Measurements from ENCODE around the gene HOXB5. TPM values are rescaled to one million over a fixed set of nuclear protein-coding genes. Genes with fewer than 3 reads are reported as not detected.

HOXB5 gene
- total RNA-seq, 1 experiment from 2014 or later: 0.95 TPM

DNA sequence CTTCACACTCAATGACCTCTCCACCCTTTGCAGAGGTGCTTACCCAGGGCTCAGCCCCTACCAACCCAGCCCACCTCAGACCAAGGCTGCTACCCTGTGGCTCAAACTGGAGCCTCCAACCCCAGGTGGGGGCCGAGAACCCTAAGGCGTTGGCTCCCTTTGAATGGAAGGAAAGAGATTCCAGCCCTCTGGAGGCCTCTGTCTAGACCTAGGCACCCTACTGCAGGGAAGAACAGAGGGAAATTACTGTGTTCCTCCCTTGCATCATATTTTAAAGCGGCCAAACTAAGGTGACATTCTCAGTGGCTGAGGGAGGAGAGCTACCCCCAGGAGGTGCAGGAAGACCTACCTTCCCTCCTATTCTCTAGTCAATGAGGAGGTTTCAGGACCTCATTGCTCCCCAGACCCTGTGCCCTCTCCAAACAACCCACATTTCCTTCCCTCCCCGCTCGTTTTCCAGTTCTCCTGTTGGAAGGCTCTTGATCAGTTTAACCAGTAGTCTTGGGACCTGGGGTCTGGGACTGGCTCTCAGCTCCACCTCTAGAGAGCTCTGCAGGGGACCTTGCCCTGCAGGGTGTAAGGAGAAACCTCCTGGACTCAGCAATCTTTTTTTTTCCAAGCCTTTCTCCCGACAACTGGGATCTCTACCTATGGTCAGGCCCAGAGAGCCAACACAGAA, 27.0 kb upstream of the HOXB5 start:
- no peak overlapping the region for H3K9ac ChIP-seq (ENCODE audit: low read length)
- peaks cover 54% of the 10 kb centered on the region for H3K27me3 ChIP-seq (ENCODE audit: low read length)
- H3K4me2 ChIP-seq (ENCODE audit: low read length): no peak overlapping the region
- H4K20me1 ChIP-seq (ENCODE audit: low read length): no peaks in the 10 kb centered on the region
- H3K79me2 ChIP-seq (ENCODE audit: low read length): no peaks in the 10 kb centered on the region
- no peak overlapping the region for H2AFZ ChIP-seq (ENCODE audit: low read length)
- H3K9me3 ChIP-seq (ENCODE audit: low read length): no peaks in the 10 kb centered on the region
- BruUV-seq (replicated peaks): no TSS peak
- no peak for DNase-seq
- peaks cover 32% of the 10 kb centered on the region for H3K4me1 ChIP-seq (ENCODE audit: insufficient read depth, low read length)
- H3K9me2 ChIP-seq (replicated peaks; ENCODE audit: low read length): no peaks in the 10 kb centered on the region
- H3K4me3 ChIP-seq (ENCODE audit: low read length): no peak overlapping the region
- TF ChIP-seq, protein P1, sequence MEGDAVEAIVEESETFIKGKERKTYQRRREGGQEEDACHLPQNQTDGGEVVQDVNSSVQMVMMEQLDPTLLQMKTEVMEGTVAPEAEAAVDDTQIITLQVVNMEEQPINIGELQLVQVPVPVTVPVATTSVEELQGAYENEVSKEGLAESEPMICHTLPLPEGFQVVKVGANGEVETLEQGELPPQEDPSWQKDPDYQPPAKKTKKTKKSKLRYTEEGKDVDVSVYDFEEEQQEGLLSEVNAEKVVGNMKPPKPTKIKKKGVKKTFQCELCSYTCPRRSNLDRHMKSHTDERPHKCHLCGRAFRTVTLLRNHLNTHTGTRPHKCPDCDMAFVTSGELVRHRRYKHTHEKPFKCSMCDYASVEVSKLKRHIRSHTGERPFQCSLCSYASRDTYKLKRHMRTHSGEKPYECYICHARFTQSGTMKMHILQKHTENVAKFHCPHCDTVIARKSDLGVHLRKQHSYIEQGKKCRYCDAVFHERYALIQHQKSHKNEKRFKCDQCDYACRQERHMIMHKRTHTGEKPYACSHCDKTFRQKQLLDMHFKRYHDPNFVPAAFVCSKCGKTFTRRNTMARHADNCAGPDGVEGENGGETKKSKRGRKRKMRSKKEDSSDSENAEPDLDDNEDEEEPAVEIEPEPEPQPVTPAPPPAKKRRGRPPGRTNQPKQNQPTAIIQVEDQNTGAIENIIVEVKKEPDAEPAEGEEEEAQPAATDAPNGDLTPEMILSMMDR (conservative IDR thresholded peaks at IDR 0.05; ENCODE audit: low read depth, low read length): no peak
- TF ChIP-seq EZH2phosphoT487 (IDR thresholded peaks at IDR 0.05; ENCODE audit: borderline replicate concordance, low read length): no peak
- TF ChIP-seq EZH2 (IDR thresholded peaks at IDR 0.05; ENCODE audit: low read length, unreplicated experiment): no peak
- H3F3A ChIP-seq (ENCODE audit: low read length, unreplicated experiment): no peaks in the 10 kb centered on the region
- H3K27ac ChIP-seq (ENCODE audit: low read length): no peak overlapping the region
- CTCF ChIA-PET: interaction anchor here (0.5 kb wide), 1 partner anchor 108 kb away, joined by 6 read pairs; the partner anchor contains the start of gene HOXB13
- ATAC-seq: no peak
- intact Hi-C loops (cut with micrococcal nuclease): no loop called here
- H3K36me3 ChIP-seq (ENCODE audit: low read depth, low read length): no peaks in the 10 kb centered on the region
- POLR2A ChIA-PET (ENCODE audit: unreplicated experiment): no interaction called here

DNA sequence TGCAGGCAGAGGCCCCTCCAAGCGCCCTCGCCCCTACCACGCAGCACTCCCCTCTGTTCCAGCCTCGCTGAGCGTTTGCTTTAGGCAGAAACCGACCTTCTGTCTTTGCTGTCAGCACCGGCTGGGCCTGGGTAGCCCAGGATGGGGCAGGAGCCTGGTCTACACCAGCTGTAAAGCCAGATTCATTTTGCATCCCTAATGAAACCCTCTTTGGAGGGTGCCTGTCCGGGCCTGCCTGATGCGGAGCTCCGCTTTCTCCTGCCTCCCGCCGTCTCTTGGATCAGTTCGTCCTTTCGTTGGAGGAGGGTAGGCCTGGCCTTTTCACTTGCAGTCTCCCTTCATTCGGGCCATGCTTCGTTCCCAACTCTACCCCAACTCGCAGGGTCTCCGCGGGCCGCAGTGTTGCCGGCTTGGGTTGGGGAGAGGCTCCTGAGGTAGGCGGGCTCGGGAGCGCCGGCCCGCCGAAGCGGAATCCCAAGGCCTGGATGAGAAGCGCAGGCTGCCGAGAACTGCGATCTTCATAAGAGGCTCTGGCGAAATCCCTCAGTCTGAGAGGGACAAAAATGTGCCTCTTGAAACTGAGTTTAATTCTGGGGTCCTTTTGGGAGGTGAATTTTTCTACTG, 26.4 kb upstream of the HOXB5 start:
- Histone ChIP-seq H3K4me3 (ENCODE audit: low read length) (peak overlapping the region; percentile 80), H3F3A (ENCODE audit: low read length, unreplicated experiment) (no peaks in the 10 kb centered on the region), H3K4me1 (ENCODE audit: insufficient read depth, low read length) (peaks cover 33% of the 10 kb centered on the region), H3K4me2 (ENCODE audit: low read length) (peak overlapping the region; percentile 99), H3K9ac (ENCODE audit: low read length) (no peak overlapping the region), H3K36me3 (ENCODE audit: low read depth, low read length) (no peaks in the 10 kb centered on the region), H3K9me3 (ENCODE audit: low read length) (no peaks in the 10 kb centered on the region), H3K27me3 (ENCODE audit: low read length) (peaks cover 58% of the 10 kb centered on the region), H3K79me2 (ENCODE audit: low read length) (no peaks in the 10 kb centered on the region), H4K20me1 (ENCODE audit: low read length) (no peaks in the 10 kb centered on the region), H2AFZ (ENCODE audit: low read length) (peak overlapping the region; percentile 97; the same call in 1 of the 2 replicates), H3K27ac (ENCODE audit: low read length) (no peak overlapping the region), H3K9me2 (replicated peaks; ENCODE audit: low read length) (no peaks in the 10 kb centered on the region)
- BruUV-seq (replicated peaks): no TSS peak
- no peak for DNase-seq
- intact Hi-C loops (cut with micrococcal nuclease): loop anchor here (2.0 to 5.0 kb wide), 2 partner anchors 467 to 593 kb away; no protein-coding TSS in a partner anchor
- POLR2A ChIA-PET (ENCODE audit: unreplicated experiment): no interaction called here
- CTCF ChIA-PET: interaction anchor here (0.5 kb wide), 1 partner anchor 109 kb away, joined by 6 read pairs; the partner anchor contains the start of gene HOXB13
- ATAC-seq: peak; percentile 3
- TF ChIP-seq EZH2phosphoT487 (IDR thresholded peaks at IDR 0.05; ENCODE audit: borderline replicate concordance, low read length) (no peak), EZH2 (IDR thresholded peaks at IDR 0.05; ENCODE audit: low read length, unreplicated experiment) (no peak)
- TF ChIP-seq, protein P1 (conservative IDR thresholded peaks at IDR 0.05; ENCODE audit: low read depth, low read length): no peak

Measured in PC-3 (cell line).